Psoas muscle (tissue), 8 donors: ENCODE data around the gene NRGN. TPM values are rescaled to one million over a fixed set of nuclear protein-coding genes. Genes with fewer than 3 reads are reported as not detected.

Source experiments
- ATAC-seq, 4 donors: fragments of 200-7000 bp; cut with Tn5 transposase; one replicate each; pipeline ENCODE4 v1.9.1; 2020; ENCODE audit warnings: moderate library complexity in 3 of 4, mild to moderate bottlenecking in 2 of 4
- DNase-seq, 2 donors: peaks; one replicate each; pipeline ENCODE4 v3.0.0-alpha.2; 2020
- H3K27ac ChIP-seq: fragments of 200-600 bp; one replicate; pipeline ENCODE4 v1.8.0; 2022
- H3K27me3 ChIP-seq, 3 donors: fragments of 200-600 bp in 1 of 3; one replicate each; pipeline versions ENCODE4 v1.6.1 to v1.8.0; 2013 to 2022; ENCODE audit warnings: low read length in 2 of 3, mild to moderate bottlenecking in 2 of 3, moderate library complexity in 1 of 3; ENCODE audit not compliant: insufficient read depth in 3 of 3
- H3K36me3 ChIP-seq, 2 donors: fragments of 200-600 bp in 1 of 2; one replicate each; pipeline versions ENCODE4 v1.6.1 to v1.8.0; 2013 to 2022; ENCODE audit warnings: low read depth in 1 of 2, mild to moderate bottlenecking in 1 of 2, moderate library complexity in 1 of 2; ENCODE audit not compliant: insufficient read depth in 1 of 2
- H3K4me1 ChIP-seq: fragments of 200-600 bp; one replicate; pipeline ENCODE4 v1.8.0; 2022
- H3K4me3 ChIP-seq: fragments of 200-600 bp; one replicate; pipeline ENCODE4 v1.8.0; 2022; ENCODE audit warnings: mild to moderate bottlenecking
- H3K9me3 ChIP-seq: fragments of 200-600 bp; one replicate; pipeline ENCODE4 v1.8.0; 2022
- CTCF ChIP-seq: fragments of 200-600 bp; IDR thresholded peaks from one replicate; pipeline ENCODE4 v1.8.0; 2022; ENCODE audit warnings: antibody characterized with exemption
- WGBS, 3 donors: extraction: QIAGEN DNeasy Blood & Tissue Kit; methylation state at CpG; one replicate each; pipeline versions ENCODE4 v1.1.6 to v1.1.7; 2013; 5-methylcytosine and 5-hydroxymethylcytosine counted together
- intact Hi-C, 2 donors: fragments of 100-400 bp; cut with DNase I; formaldehyde crosslinking; loops; one replicate each; pipeline versions ENCODE4 v1.11.0 to v1.14.2; 2022
- polyA plus RNA-seq, 3 donors: library from polyadenylated mRNA; stranded (reverse); fragments of 200-250 nt; gene quantifications; one replicate each; pipeline ENCODE4 v1.2.3, GENCODE V29; 2013
- total RNA-seq, 4 donors: library from RNA; stranded (reverse); fragmentation: NEBNext Ultra II Directional in 2 of 4; extraction: Animal tissue kit (Norgen Biotek cat#: 25700) in 2 of 4; gene quantifications; one replicate each; pipeline versions ENCODE4 v1.2.1 to v1.2.4, GENCODE V29; 2021 to 2023
- donor health status: healthy with polysubstance abuse.
- donor health status: DM: no; HTN: no; CAD: no; lungs with moderate emphysema.
- donor health status: Bipolar disorder and iron deficiency.
- donor health status: healthy.
- donor health status: DM: yes; HTN: yes; CAD: no.
- donor health status: DM: no; HTN: no; CAD: no.
- donor health status: DM: no; HTN: no; CAD: no.
- donor health status: DM: yes; HTN: yes; CAD: no.

NRGN gene
- total and polyA plus RNA-seq, 7 donors, result 0.69 to 2.1 (median 1.0) TPM

- DNase-seq (no peak), ATAC-seq (no peak)
- H3K27ac ChIP-seq, result no peak overlapping the region
- no peak for TF ChIP-seq CTCF
- peaks cover 0 to 33% (median 4%) of the 10 kb centered on the region in 3 donors for H3K27me3 ChIP-seq
- H3K4me3 ChIP-seq, result peak overlapping the region; percentile 68
- no peaks in the 10 kb centered on the region for H3K36me3 ChIP-seq
- WGBS, 3 donors, result 76 to 80% (median 79%) methylated on average over 21 of the region's 21 CpGs
- H3K9me3 ChIP-seq, result no peaks in the 10 kb centered on the region
- H3K4me1 ChIP-seq, result peaks cover 4% of the 10 kb centered on the region
- intact Hi-C loops, result no loop called here
Measured at GRCh38 chr11:124738713-124739478, 846 bp upstream of the NRGN start.

DNA sequence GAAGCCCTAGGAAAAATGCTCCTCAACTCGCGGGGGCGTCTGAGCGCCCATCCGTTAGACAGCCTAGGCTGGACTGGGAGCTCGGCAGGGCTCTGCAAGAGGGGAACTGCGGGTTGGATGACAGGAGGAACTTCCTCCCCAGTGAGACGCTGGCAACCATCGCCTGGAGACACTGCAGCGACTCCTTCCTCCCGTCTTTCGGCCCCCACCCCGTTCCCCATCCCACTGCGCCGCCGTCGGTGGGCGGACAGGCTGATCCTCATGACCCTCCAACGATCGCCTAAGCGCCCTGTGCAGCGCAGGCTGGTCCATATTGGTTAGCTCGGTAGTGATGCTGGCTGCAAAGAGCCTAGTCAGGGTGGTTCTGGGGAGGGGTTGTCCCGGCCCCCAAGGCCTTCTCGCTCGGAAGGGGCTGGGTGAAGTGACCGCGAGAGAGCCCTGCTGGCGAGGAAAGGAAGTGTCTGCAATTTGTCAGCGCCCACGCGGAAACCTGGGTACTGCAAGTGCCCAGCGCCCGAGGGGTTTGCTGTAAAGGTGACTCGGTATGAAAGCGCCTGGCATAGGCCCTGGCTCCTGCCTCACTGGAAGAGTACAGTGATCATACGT, 638 bp downstream of the NRGN start:
- peaks cover 4% of the 10 kb centered on the region for H3K4me1 ChIP-seq
- peak; percentile 9 to 42 (median 22) for ATAC-seq
- H3K36me3 ChIP-seq, result no peaks in the 10 kb centered on the region
- no peaks in the 10 kb centered on the region for H3K9me3 ChIP-seq
- 1 to 3% (median 2%) methylated on average over 32 to 37 of the region's 37 CpGs for WGBS, 3 donors
- intact Hi-C loops, result no loop called here
- TF ChIP-seq CTCF, result peak; percentile 36
- peak overlapping the region; percentile 68 for H3K4me3 ChIP-seq
- H3K27ac ChIP-seq, result no peak overlapping the region
- peaks cover 0 to 48% (median 8%) of the 10 kb centered on the region in 3 donors for H3K27me3 ChIP-seq
- no peak for DNase-seq

GRCh38 chr11:124742555-124742954, 2.8 kb downstream of the NRGN start:
- H3K27me3 ChIP-seq, result peaks cover 0 to 65% (median 12%) of the 10 kb centered on the region in 3 donors
- 86 to 93% (median 88%) methylated on average over 2 of the region's 2 CpGs for WGBS, 3 donors
- no peak for ATAC-seq
- DNase-seq, result no peak
- TF ChIP-seq CTCF, result no peak
- peaks cover 12% of the 10 kb centered on the region for H3K4me1 ChIP-seq
- intact Hi-C loops, result no loop called here
- no peak overlapping the region for H3K27ac ChIP-seq
- no peak overlapping the region for H3K4me3 ChIP-seq
- no peaks in the 10 kb centered on the region for H3K9me3 ChIP-seq
- H3K36me3 ChIP-seq, result no peaks in the 10 kb centered on the region

DNA sequence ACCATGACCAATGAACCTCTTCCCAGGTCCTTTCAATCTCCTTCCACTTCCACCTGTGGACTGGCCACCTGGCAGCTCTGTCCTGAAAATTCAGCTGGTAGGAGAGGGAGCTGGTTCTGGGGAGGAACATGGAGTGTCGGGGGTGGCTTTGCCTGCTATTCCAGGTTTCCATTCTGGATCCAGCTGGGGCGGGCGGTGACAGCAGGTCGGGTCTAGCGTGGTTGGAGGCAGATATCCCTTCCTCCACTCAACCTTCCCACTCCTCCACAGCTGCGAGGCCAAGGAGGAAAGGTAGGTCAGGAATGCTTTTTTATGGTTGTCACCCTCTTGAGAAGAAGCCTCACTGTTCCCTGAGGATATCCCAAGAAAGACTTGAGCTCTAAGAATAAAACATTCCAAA, 3.3 kb downstream of the NRGN start:
- no peak for ATAC-seq
- no peaks in the 10 kb centered on the region for H3K36me3 ChIP-seq
- no peak for DNase-seq
- peaks cover 13% of the 10 kb centered on the region for H3K4me1 ChIP-seq
- H3K27me3 ChIP-seq, result peaks cover 0 to 70% (median 12%) of the 10 kb centered on the region in 3 donors
- intact Hi-C loops, result no loop called here
- WGBS, 3 donors, result 85 to 88% (median 86%) methylated on average over 6 of the region's 6 CpGs
- H3K27ac ChIP-seq, result no peak overlapping the region
- H3K4me3 ChIP-seq, result no peak overlapping the region
- TF ChIP-seq CTCF, result no peak
- no peaks in the 10 kb centered on the region for H3K9me3 ChIP-seq
